ENCODE measurements around the gene COL25A1.

The COL25A1 gene

GRCh38 chr4:109012286-109012880, 290.1 kb downstream of the COL25A1 start:
- no peak for DNase-seq (ENCODE audit: extremely low read depth, low read depth)
- no peak for TF ChIP-seq CTCF (IDR thresholded peaks at IDR 0.05; ENCODE audit: low read depth, low read length, missing control alignments)
- no peak overlapping the region for H3K4me3 ChIP-seq (replicated peaks; ENCODE audit: low read depth, low read length)

GRCh38 chr4:109011241-109012026, 291.0 kb downstream of the COL25A1 start:
- no peak for TF ChIP-seq CTCF (IDR thresholded peaks at IDR 0.05; ENCODE audit: low read depth, low read length, missing control alignments)
- H3K4me3 ChIP-seq (replicated peaks; ENCODE audit: low read depth, low read length), result no peak overlapping the region
- no peak for DNase-seq (ENCODE audit: extremely low read depth, low read depth)

- no peak overlapping the region for H3K4me3 ChIP-seq (replicated peaks; ENCODE audit: low read depth, low read length)
- TF ChIP-seq CTCF (IDR thresholded peaks at IDR 0.05; ENCODE audit: low read depth, low read length, missing control alignments), result no peak
- DNase-seq (ENCODE audit: extremely low read depth, low read depth), result no peak
These were observed 291.9 kb downstream of the COL25A1 start for GRCh38 chr4:109010521-109010920.

GRCh38 chr4:109009909-109010308, 292.5 kb downstream of the COL25A1 start:
- peak; percentile 41 for DNase-seq (ENCODE audit: extremely low read depth, low read depth)
- no peak for TF ChIP-seq CTCF (IDR thresholded peaks at IDR 0.05; ENCODE audit: low read depth, low read length, missing control alignments)
- no peak overlapping the region for H3K4me3 ChIP-seq (replicated peaks; ENCODE audit: low read depth, low read length)

- no peak for TF ChIP-seq CTCF (IDR thresholded peaks at IDR 0.05; ENCODE audit: low read depth, low read length, missing control alignments)
- DNase-seq (ENCODE audit: extremely low read depth, low read depth), result no peak
- H3K4me3 ChIP-seq (replicated peaks; ENCODE audit: low read depth, low read length), result no peak overlapping the region
These were observed 294.5 kb downstream of the COL25A1 start for GRCh38 chr4:109007976-109008375.

GRCh38 chr4:109005523-109005922, 296.9 kb downstream of the COL25A1 start:
- DNase-seq (ENCODE audit: extremely low read depth, low read depth), result no peak
- no peak for TF ChIP-seq CTCF (IDR thresholded peaks at IDR 0.05; ENCODE audit: low read depth, low read length, missing control alignments)
- no peak overlapping the region for H3K4me3 ChIP-seq (replicated peaks; ENCODE audit: low read depth, low read length)

All from HFF-Myc (cell line).